Activated B cell treated with CpG ODN at 0.5 μM for 24 hours (primary cell): ENCODE measurements around the gene C6orf89. TPM values are rescaled to one million over a fixed set of nuclear protein-coding genes. Genes with fewer than 3 reads are reported as not detected.

Experiments used
- ATAC-seq: fragments of 200-7000 bp; cut with Tn5 transposase; one replicate; pipeline ENCODE4 v1.10.0; 2021; ENCODE audit warnings: low read depth, mild to moderate bottlenecking, moderate library complexity
- CTCF ChIA-PET: fragments of 350-600 bp; sonication (Branson Sonifier 250); formaldehyde crosslinking; loops from one replicate; lab custom pipeline; 2021; ENCODE audit warnings: antibody characterized with exemption; lab: Charles Lee
- POLR2A ChIA-PET: fragments of 350-600 bp; sonication (Branson Sonifier 250); formaldehyde crosslinking; loops from one replicate; lab custom pipeline; 2021; ENCODE audit warnings: antibody characterized with exemption; lab: Charles Lee
- DNase-seq: peaks from one replicate; pipeline ENCODE4 v3.0.0; 2022
- H3K27ac Mint-ChIP-seq: one replicate; pipeline ENCODE4 v1.8.0; 2020; ENCODE audit warnings: mixed read lengths
- H3K27me3 Mint-ChIP-seq: one replicate; pipeline ENCODE4 v1.8.0; 2021; ENCODE audit warnings: mixed read lengths
- H3K36me3 Mint-ChIP-seq: one replicate; pipeline ENCODE4 v1.8.0; 2021; ENCODE audit warnings: low read depth, mixed read lengths
- H3K4me1 Mint-ChIP-seq: one replicate; pipeline ENCODE4 v1.8.0; 2021; ENCODE audit warnings: mixed read lengths
- H3K4me3 Mint-ChIP-seq: one replicate; pipeline ENCODE4 v1.8.0; 2020; ENCODE audit warnings: mild to moderate bottlenecking, mixed read lengths
- H3K9me3 Mint-ChIP-seq: one replicate; pipeline ENCODE4 v1.8.0; 2020; ENCODE audit warnings: mixed read lengths
- CTCF ChIP-seq: fragments of 200-600 bp; IDR thresholded peaks from one replicate; pipeline ENCODE4 v1.8.0; 2022; ENCODE audit warnings: antibody characterized with exemption, mild to moderate bottlenecking
- intact Hi-C: fragments of 100-400 bp; cut with micrococcal nuclease; formaldehyde crosslinking; loops from one replicate; pipeline ENCODE4 v1.15.1; 2024
- total RNA-seq: library from RNA; stranded (reverse); gene quantifications from 2 replicates; pipeline ENCODE4 v1.2.3, GENCODE V29; 2022

The C6orf89 gene
- total RNA-seq, 1 donor from 2014 or later = 30.3 TPM

GRCh38 chr6:36848658-36849441 lies 36.9 kb upstream of the C6orf89 start:
- POLR2A ChIA-PET = interaction anchor here (0.5 kb wide), 1 partner anchor 85 kb away, joined by 4 read pairs; no protein-coding TSS in a partner anchor
- peaks cover 2% of the 10 kb centered on the region for H3K27me3 Mint-ChIP-seq
- no peak overlapping the region for H3K27ac Mint-ChIP-seq
- ATAC-seq = peak; percentile 28
- no peak overlapping the region for H3K4me3 Mint-ChIP-seq
- intact Hi-C loops = no loop called here
- peaks cover 6% of the 10 kb centered on the region for H3K4me1 Mint-ChIP-seq
- DNase-seq = no peak
- H3K9me3 Mint-ChIP-seq = no peaks in the 10 kb centered on the region
- no peak for TF ChIP-seq CTCF
- peaks cover 25% of the 10 kb centered on the region for H3K36me3 Mint-ChIP-seq
- CTCF ChIA-PET = interaction anchor here (0.9 to 5.7 kb wide), 4 partner anchors 11 to 90 kb away, joined by 3 to 67 read pairs (median 4); no protein-coding TSS in a partner anchor

- Mint-ChIP-seq H3K4me3 (no peak overlapping the region), H3K27ac (no peak overlapping the region), H3K27me3 (peaks cover 2% of the 10 kb centered on the region), H3K9me3 (no peaks in the 10 kb centered on the region), H3K4me1 (peaks cover 6% of the 10 kb centered on the region), H3K36me3 (peaks cover 37% of the 10 kb centered on the region)
- ATAC-seq (no peak), DNase-seq (no peak)
- no peak for TF ChIP-seq CTCF
- ChIA-PET POLR2A (no interaction called here), CTCF (interaction anchor here (0.8 to 5.7 kb wide), 7 partner anchors 13 to 235 kb away, joined by 3 to 67 read pairs (median 4); partner anchors contain the start of genes MTCH1 and PPIL1)
- intact Hi-C loops = loop anchor here (5.0 kb wide), 1 partner anchor 68 kb away; no protein-coding TSS in a partner anchor
Measured at GRCh38 chr6:36850021-36850420, 35.7 kb upstream of the C6orf89 start.

GRCh38 chr6:36851149-36851614 lies 34.6 kb upstream of the C6orf89 start:
- peaks cover 6% of the 10 kb centered on the region for H3K4me1 Mint-ChIP-seq

GRCh38 chr6:36851626-36852025 lies 34.1 kb upstream of the C6orf89 start:
- Mint-ChIP-seq H3K27ac (no peak overlapping the region), H3K27me3 (peaks cover 2% of the 10 kb centered on the region), H3K4me1 (peaks cover 6% of the 10 kb centered on the region), H3K9me3 (no peaks in the 10 kb centered on the region), H3K4me3 (no peak overlapping the region), H3K36me3 (peaks cover 53% of the 10 kb centered on the region)
- ATAC-seq (no peak), DNase-seq (no peak)
- no peak for TF ChIP-seq CTCF
- ChIA-PET POLR2A (interaction anchor here (0.9 kb wide), 1 partner anchor 23 kb away, joined by 3 read pairs; the partner anchor contains the start of gene PPIL1), CTCF (interaction anchor here (0.8 to 5.7 kb wide), 8 partner anchors 8 to 236 kb away, joined by 3 to 67 read pairs (median 6); partner anchors contain the start of gene PPIL1)
- intact Hi-C loops = loop anchor here (1.0 to 5.0 kb wide), 3 partner anchors 69 to 236 kb away; no protein-coding TSS in a partner anchor

More at GRCh38 chr6:36851149-36851614, 34.6 kb upstream of the C6orf89 start:
- Mint-ChIP-seq H3K4me3 (no peak overlapping the region), H3K27me3 (peaks cover 2% of the 10 kb centered on the region), H3K36me3 (peaks cover 49% of the 10 kb centered on the region), H3K9me3 (no peaks in the 10 kb centered on the region), H3K27ac (no peak overlapping the region)
- ATAC-seq (no peak), DNase-seq (no peak)
- TF ChIP-seq CTCF = no peak
- CTCF ChIA-PET = interaction anchor here (1.0 to 5.7 kb wide), 6 partner anchors 9 to 236 kb away, joined by 5 to 67 read pairs (median 7); no protein-coding TSS in a partner anchor
- POLR2A ChIA-PET = interaction anchor here (0.9 kb wide), 1 partner anchor 24 kb away, joined by 3 read pairs; the partner anchor contains the start of gene PPIL1
- intact Hi-C loops = loop anchor here (1.0 to 5.0 kb wide), 3 partner anchors 69 to 236 kb away; no protein-coding TSS in a partner anchor
